ENCODE measurements around the gene SYT3. TPM values are rescaled to one million over a fixed set of nuclear protein-coding genes. Genes with fewer than 3 reads are reported as not detected.
"Not testable (repeated sequence)": the region's sequence is repeated elsewhere in the genome, so short reads cannot be mapped to it uniquely, and the experiment has no call there.

The SYT3 gene
- polyA plus RNA-seq, 4 donors = 0.96 to 1.4 (median 1.1) TPM

GRCh38 chr19:50607388-50607787 lies 32.3 kb downstream of the SYT3 start:
- no peak for DNase-seq (ENCODE audit: low read depth in 4 of 4, low spot score in 3 of 4)

- DNase-seq (ENCODE audit: low read depth in 4 of 4, low spot score in 3 of 4) = not testable (repeated sequence)
These were observed 33.4 kb downstream of the SYT3 start for GRCh38 chr19:50606059-50606836.

GRCh38 chr19:50604264-50605073 lies 35.2 kb downstream of the SYT3 start:
- DNase-seq (ENCODE audit: low read depth in 4 of 4, low spot score in 3 of 4) = not testable (repeated sequence)

GRCh38 chr19:50602935-50603334 lies 36.7 kb downstream of the SYT3 start:
- DNase-seq (ENCODE audit: low read depth in 4 of 4, low spot score in 3 of 4) = no peak

GRCh38 chr19:50602496-50602895 lies 37.2 kb downstream of the SYT3 start:
- no peak for DNase-seq (ENCODE audit: low read depth in 4 of 4, low spot score in 3 of 4)

GRCh38 chr19:50602089-50602422 lies 37.6 kb downstream of the SYT3 start:
- DNase-seq (ENCODE audit: low read depth in 4 of 4, low spot score in 3 of 4) = no peak

- DNase-seq (ENCODE audit: low read depth in 4 of 4, low spot score in 3 of 4) = no peak
These were observed 38.1 kb downstream of the SYT3 start for GRCh38 chr19:50601407-50602088.

GRCh38 chr19:50599427-50599826 lies 40.3 kb downstream of the SYT3 start:
- DNase-seq (ENCODE audit: low read depth in 4 of 4, low spot score in 3 of 4) = no peak

GRCh38 chr19:50590191-50590590 lies 49.5 kb downstream of the SYT3 start:
- DNase-seq (ENCODE audit: low read depth in 4 of 4, low spot score in 3 of 4) = no peak

- DNase-seq (ENCODE audit: low read depth in 4 of 4, low spot score in 3 of 4) = not testable (repeated sequence)
These were observed 57.7 kb downstream of the SYT3 start for GRCh38 chr19:50581795-50582660.

- no peak for DNase-seq (ENCODE audit: low read depth in 4 of 4, low spot score in 3 of 4)
These were observed 58.6 kb downstream of the SYT3 start for GRCh38 chr19:50580970-50581634.

- no peak for DNase-seq (ENCODE audit: low read depth in 4 of 4, low spot score in 3 of 4)
These were observed 59.4 kb downstream of the SYT3 start for GRCh38 chr19:50580240-50580639.

GRCh38 chr19:50576769-50577168 lies 62.9 kb downstream of the SYT3 start:
- DNase-seq (ENCODE audit: low read depth in 4 of 4, low spot score in 3 of 4) = not testable (repeated sequence)

GRCh38 chr19:50573741-50574461 lies 65.8 kb downstream of the SYT3 start:
- no peak for DNase-seq (ENCODE audit: low read depth in 4 of 4, low spot score in 3 of 4)

Other genes starting within 250 kb of the SYT3 start
- gene SPIB, start 220.9 kb downstream of the SYT3 start, polyA plus RNA-seq (ENCODE audit: insufficient read length in 4 of 4) = 1 to 10 TPM in 3 of 4 donors, under 1 TPM in 1; 0.46 to 1.7 (median 1.3) TPM
- 1 to 10 TPM in 1 of 4 donors, under 1 TPM in 3; 0.77 to 1.5 (median 0.90) TPM for gene MYBPC2, start 207.0 kb downstream of the SYT3 start, polyA plus RNA-seq (ENCODE audit: insufficient read length in 4 of 4)
- 100 to 1,000 TPM; 115 to 189 (median 133) TPM for gene EMC10, start 163.4 kb downstream of the SYT3 start, polyA plus RNA-seq (ENCODE audit: insufficient read length in 4 of 4)
- 10 to 100 TPM in 1 of 4 donors, 1 to 10 TPM in 3; 7.7 to 10.3 (median 9.2) TPM for gene GARIN5A, start 163.0 kb downstream of the SYT3 start, polyA plus RNA-seq (ENCODE audit: insufficient read length in 4 of 4)
- 10 to 100 TPM in 1 of 4 donors, 1 to 10 TPM in 3; 6.7 to 16.9 (median 8.8) TPM for gene JOSD2, start 128.7 kb downstream of the SYT3 start, polyA plus RNA-seq (ENCODE audit: insufficient read length in 4 of 4)
- gene ASPDH, start 126.0 kb downstream of the SYT3 start, polyA plus RNA-seq (ENCODE audit: insufficient read length in 4 of 4) = 10 to 100 TPM in 3 of 4 donors, 1 to 10 TPM in 1; 6.5 to 14.8 (median 11.0) TPM
- gene LRRC4B, start 71.4 kb downstream of the SYT3 start, polyA plus RNA-seq (ENCODE audit: insufficient read length in 4 of 4) = 10 to 100 TPM; 18.1 to 29.8 (median 19.8) TPM
- 1 to 10 TPM; 1.8 to 5.0 (median 2.2) TPM for gene C19orf81, start 9.6 kb upstream of the SYT3 start, polyA plus RNA-seq (ENCODE audit: insufficient read length in 4 of 4)
- gene SHANK1, start 79.9 kb upstream of the SYT3 start, polyA plus RNA-seq (ENCODE audit: insufficient read length in 4 of 4) = 1 to 10 TPM; 5.1 to 7.2 (median 5.9) TPM
- 10 to 100 TPM; 22.8 to 39.3 (median 25.6) TPM for gene CLEC11A, start 83.5 kb upstream of the SYT3 start, polyA plus RNA-seq (ENCODE audit: insufficient read length in 4 of 4)
- gene GPR32, start 130.6 kb upstream of the SYT3 start, polyA plus RNA-seq (ENCODE audit: insufficient read length in 4 of 4) = not detected
- under 1 TPM in 1 of 4 donors, not detected in 3; 0.21 TPM for gene ACP4, start 150.5 kb upstream of the SYT3 start, polyA plus RNA-seq (ENCODE audit: insufficient read length in 4 of 4)
- 1 to 10 TPM; 1.7 to 2.3 (median 2.0) TPM for gene KLK1, start 183.9 kb upstream of the SYT3 start, polyA plus RNA-seq (ENCODE audit: insufficient read length in 4 of 4)
- under 1 TPM in 1 of 4 donors, not detected in 3; 0.11 TPM for gene KLK15, start 193.7 kb upstream of the SYT3 start, polyA plus RNA-seq (ENCODE audit: insufficient read length in 4 of 4)
- under 1 TPM; 0.28 to 0.55 (median 0.38) TPM for gene KLK3, start 215.0 kb upstream of the SYT3 start, polyA plus RNA-seq (ENCODE audit: insufficient read length in 4 of 4)
- gene KLK2, start 233.6 kb upstream of the SYT3 start, polyA plus RNA-seq (ENCODE audit: insufficient read length in 4 of 4) = under 1 TPM in 2 of 4 donors, not detected in 2; 0.03 to 0.24 TPM

Data from right renal pelvis (tissue), 4 donors.